ENCODE results near the gene DLEC1.
"Not testable (repeated sequence)": the region's sequence is repeated elsewhere in the genome, so short reads cannot be mapped to it uniquely, and the experiment has no call there.

The DLEC1 gene

GRCh38 chr3:38085943-38086324 lies 46.9 kb downstream of the DLEC1 start:
- H3K27ac ChIP-seq (ENCODE audit: low read depth, low read length): no peak overlapping the region

GRCh38 chr3:38086496-38086895 lies 47.5 kb downstream of the DLEC1 start:
- Histone ChIP-seq H3K9ac (ENCODE audit: low read length) (no peak overlapping the region), H3K27ac (ENCODE audit: low read depth, low read length) (no peak overlapping the region), H3K27me3 (ENCODE audit: control insufficient read depth, insufficient read depth, low read length) (no peaks in the 10 kb centered on the region), H3K4me1 (ENCODE audit: control insufficient read depth, insufficient read depth, low read length) (no peaks in the 10 kb centered on the region), H3K36me3 (ENCODE audit: control insufficient read depth, insufficient read depth, low read length) (peaks cover 6% of the 10 kb centered on the region; the same call in 1 of the 2 replicates), H3K4me3 (ENCODE audit: low read depth, low read length) (no peak overlapping the region), H3K9me3 (ENCODE audit: control insufficient read depth, insufficient read depth, low read depth, low read length) (peaks cover 10% of the 10 kb centered on the region)

More at GRCh38 chr3:38085943-38086324, 46.9 kb downstream of the DLEC1 start:
- Histone ChIP-seq H3K27me3 (ENCODE audit: control insufficient read depth, insufficient read depth, low read length) (no peaks in the 10 kb centered on the region), H3K4me3 (ENCODE audit: low read depth, low read length) (no peak overlapping the region), H3K36me3 (ENCODE audit: control insufficient read depth, insufficient read depth, low read length) (peaks cover 6% of the 10 kb centered on the region; the same call in 1 of the 2 replicates), H3K9me3 (ENCODE audit: control insufficient read depth, insufficient read depth, low read depth, low read length) (peaks cover 10% of the 10 kb centered on the region), H3K9ac (ENCODE audit: low read length) (no peak overlapping the region), H3K4me1 (ENCODE audit: control insufficient read depth, insufficient read depth, low read length) (no peaks in the 10 kb centered on the region)

- H3K9me3 ChIP-seq (ENCODE audit: control insufficient read depth, insufficient read depth, low read depth, low read length): peaks cover 10% of the 10 kb centered on the region
- H3K4me3 ChIP-seq (ENCODE audit: low read depth, low read length); H3K27me3 ChIP-seq (ENCODE audit: control insufficient read depth, insufficient read depth, low read length); H3K4me1 ChIP-seq (ENCODE audit: control insufficient read depth, insufficient read depth, low read length); H3K27ac ChIP-seq (ENCODE audit: low read depth, low read length); H3K36me3 ChIP-seq (ENCODE audit: control insufficient read depth, insufficient read depth, low read length); H3K9ac ChIP-seq (ENCODE audit: low read length): not testable (repeated sequence)
These were observed 48.3 kb downstream of the DLEC1 start for GRCh38 chr3:38087278-38087677.

- H3K4me3 ChIP-seq (ENCODE audit: low read depth, low read length): no peak overlapping the region
- peaks cover 8% of the 10 kb centered on the region for H3K9me3 ChIP-seq (ENCODE audit: control insufficient read depth, insufficient read depth, low read depth, low read length)
- no peak overlapping the region for H3K9ac ChIP-seq (ENCODE audit: low read length)
- no peak overlapping the region for H3K27ac ChIP-seq (ENCODE audit: low read depth, low read length)
- H3K27me3 ChIP-seq (ENCODE audit: control insufficient read depth, insufficient read depth, low read length): no peaks in the 10 kb centered on the region
- H3K36me3 ChIP-seq (ENCODE audit: control insufficient read depth, insufficient read depth, low read length): peaks cover 6% of the 10 kb centered on the region; the same call in 1 of the 2 replicates
- H3K4me1 ChIP-seq (ENCODE audit: control insufficient read depth, insufficient read depth, low read length): no peaks in the 10 kb centered on the region
These were observed 49.4 kb downstream of the DLEC1 start for GRCh38 chr3:38088126-38089078.

- Histone ChIP-seq H3K9me3 (ENCODE audit: control insufficient read depth, insufficient read depth, low read depth, low read length) (peaks cover 3% of the 10 kb centered on the region), H3K27me3 (ENCODE audit: control insufficient read depth, insufficient read depth, low read length) (no peaks in the 10 kb centered on the region), H3K36me3 (ENCODE audit: control insufficient read depth, insufficient read depth, low read length) (peaks cover 2% of the 10 kb centered on the region; the same call in 1 of the 2 replicates), H3K4me1 (ENCODE audit: control insufficient read depth, insufficient read depth, low read length) (no peaks in the 10 kb centered on the region), H3K9ac (ENCODE audit: low read length) (no peak overlapping the region), H3K4me3 (ENCODE audit: low read depth, low read length) (no peak overlapping the region), H3K27ac (ENCODE audit: low read depth, low read length) (no peak overlapping the region)
These were observed 50.2 kb downstream of the DLEC1 start for GRCh38 chr3:38089163-38089562.

GRCh38 chr3:38090453-38090852 lies 51.4 kb downstream of the DLEC1 start:
- Histone ChIP-seq H3K36me3 (ENCODE audit: control insufficient read depth, insufficient read depth, low read length) (no peaks in the 10 kb centered on the region), H3K4me3 (ENCODE audit: low read depth, low read length) (no peak overlapping the region), H3K9ac (ENCODE audit: low read length) (no peak overlapping the region), H3K27me3 (ENCODE audit: control insufficient read depth, insufficient read depth, low read length) (no peaks in the 10 kb centered on the region), H3K27ac (ENCODE audit: low read depth, low read length) (no peak overlapping the region), H3K9me3 (ENCODE audit: control insufficient read depth, insufficient read depth, low read depth, low read length) (no peaks in the 10 kb centered on the region), H3K4me1 (ENCODE audit: control insufficient read depth, insufficient read depth, low read length) (no peaks in the 10 kb centered on the region)

GRCh38 chr3:38094999-38095398 lies 56.0 kb downstream of the DLEC1 start:
- H3K4me3 ChIP-seq (ENCODE audit: low read depth, low read length): no peak overlapping the region
- peaks cover 22% of the 10 kb centered on the region for H3K4me1 ChIP-seq (ENCODE audit: control insufficient read depth, insufficient read depth, low read length)
- H3K9me3 ChIP-seq (ENCODE audit: control insufficient read depth, insufficient read depth, low read depth, low read length): no peaks in the 10 kb centered on the region
- no peaks in the 10 kb centered on the region for H3K36me3 ChIP-seq (ENCODE audit: control insufficient read depth, insufficient read depth, low read length)
- no peak overlapping the region for H3K9ac ChIP-seq (ENCODE audit: low read length)
- H3K27me3 ChIP-seq (ENCODE audit: control insufficient read depth, insufficient read depth, low read length): no peaks in the 10 kb centered on the region
- no peak overlapping the region for H3K27ac ChIP-seq (ENCODE audit: low read depth, low read length)

- Histone ChIP-seq H3K27me3 (ENCODE audit: control insufficient read depth, insufficient read depth, low read length) (no peaks in the 10 kb centered on the region), H3K4me3 (ENCODE audit: low read depth, low read length) (no peak overlapping the region)
These were observed 56.9 kb downstream of the DLEC1 start for GRCh38 chr3:38095669-38096483.

GRCh38 chr3:38097446-38098375 lies 58.7 kb downstream of the DLEC1 start:
- Histone ChIP-seq H3K27ac (ENCODE audit: low read depth, low read length) (no peak overlapping the region), H3K9ac (ENCODE audit: low read length) (no peak overlapping the region), H3K27me3 (ENCODE audit: control insufficient read depth, insufficient read depth, low read length) (no peaks in the 10 kb centered on the region), H3K4me3 (ENCODE audit: low read depth, low read length) (no peak overlapping the region), H3K36me3 (ENCODE audit: control insufficient read depth, insufficient read depth, low read length) (no peaks in the 10 kb centered on the region), H3K4me1 (ENCODE audit: control insufficient read depth, insufficient read depth, low read length) (peaks cover 37% of the 10 kb centered on the region), H3K9me3 (ENCODE audit: control insufficient read depth, insufficient read depth, low read depth, low read length) (no peaks in the 10 kb centered on the region)

More at GRCh38 chr3:38095669-38096483, 56.9 kb downstream of the DLEC1 start:
- H3K27ac ChIP-seq (ENCODE audit: low read depth, low read length): no peak overlapping the region
- peaks cover 24% of the 10 kb centered on the region for H3K4me1 ChIP-seq (ENCODE audit: control insufficient read depth, insufficient read depth, low read length)
- no peaks in the 10 kb centered on the region for H3K36me3 ChIP-seq (ENCODE audit: control insufficient read depth, insufficient read depth, low read length)
- H3K9me3 ChIP-seq (ENCODE audit: control insufficient read depth, insufficient read depth, low read depth, low read length): no peaks in the 10 kb centered on the region
- H3K9ac ChIP-seq (ENCODE audit: low read length): no peak overlapping the region

GRCh38 chr3:38098376-38098723 lies 59.3 kb downstream of the DLEC1 start:
- Histone ChIP-seq H3K9me3 (ENCODE audit: control insufficient read depth, insufficient read depth, low read depth, low read length) (no peaks in the 10 kb centered on the region), H3K27ac (ENCODE audit: low read depth, low read length) (no peak overlapping the region), H3K4me3 (ENCODE audit: low read depth, low read length) (no peak overlapping the region), H3K27me3 (ENCODE audit: control insufficient read depth, insufficient read depth, low read length) (no peaks in the 10 kb centered on the region), H3K36me3 (ENCODE audit: control insufficient read depth, insufficient read depth, low read length) (no peaks in the 10 kb centered on the region), H3K9ac (ENCODE audit: low read length) (no peak overlapping the region), H3K4me1 (ENCODE audit: control insufficient read depth, insufficient read depth, low read length) (peaks cover 38% of the 10 kb centered on the region)
